Lower leg skin (tissue), 4 donors: ENCODE results near the gene MAOB. TPM values are rescaled to one million over a fixed set of nuclear protein-coding genes. Genes with fewer than 3 reads are reported as not detected.

Source experiments
- DNase-seq, 2 donors: peaks; one replicate each; pipeline ENCODE4 v3.0.0-alpha.2; 2019; ENCODE audit warnings: low spot score in 2 of 2
- H3K4me3 ChIP-seq: fragments of 200-600 bp; sonication (generic); 2 replicates; pipeline ENCODE4 v1.5.1; 2017; ENCODE audit warnings: mild to moderate bottlenecking, low read depth; ENCODE audit not compliant: poor library complexity, severe bottlenecking
- CTCF ChIP-seq, 3 donors: fragments of 450-650 bp; IDR thresholded peaks; one replicate each; pipeline ENCODE4 v1.5.1; 2016; ENCODE audit warnings: antibody characterized with exemption in 3 of 3, mild to moderate bottlenecking in 3 of 3, moderate library complexity in 2 of 3
- POLR2A ChIP-seq, 2 donors: fragments of 450-650 bp; IDR thresholded peaks; one replicate each; pipeline ENCODE4 v1.6.1; 2016 to 2017; ENCODE audit warnings: antibody characterized with exemption in 2 of 2, mild to moderate bottlenecking in 1 of 2, moderate library complexity in 1 of 2
- WGBS, 2 donors: methylation state at CpG; one replicate each; pipeline ENCODE4 v1.1.5; 2018; 5-methylcytosine and 5-hydroxymethylcytosine counted together
- intact Hi-C: fragments of 100-400 bp; cut with DNase I; formaldehyde crosslinking; loops from one replicate; pipeline ENCODE4 v1.15.0; 2023; ENCODE audit warnings: low total_unique reads
- total RNA-seq, 4 donors: library from RNA; depleted of rRNA; stranded (reverse); fragments of >200 nt; gene quantifications; one replicate each; pipeline ENCODE4 v1.1.0, GENCODE V29; 2016

The MAOB gene
- total RNA-seq, 4 donors from 2014 or later = 0.34 to 6.3 (median 3.7) TPM

DNA sequence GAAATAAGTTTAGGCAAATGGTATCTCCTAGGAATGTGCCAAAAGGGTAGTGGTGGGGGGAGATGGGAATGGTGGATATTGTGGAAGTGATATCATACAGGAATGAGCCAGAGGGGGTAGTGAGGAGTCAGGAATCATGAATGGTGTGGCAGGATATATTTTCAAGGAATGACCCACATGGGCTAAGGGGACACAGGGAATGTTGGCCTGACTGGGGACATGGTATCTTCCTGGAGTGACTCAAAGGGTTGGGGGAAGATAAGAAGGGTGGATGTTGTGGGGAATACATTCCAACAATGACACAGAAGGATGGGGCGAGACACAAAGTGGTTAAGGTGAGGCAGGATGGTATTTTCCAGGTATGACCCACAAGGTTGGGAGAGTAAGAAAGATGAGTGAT lies 165.6 kb downstream of the MAOB start:
- no peak for TF ChIP-seq CTCF (IDR thresholded peaks at IDR 0.05)
- TF ChIP-seq POLR2A (IDR thresholded peaks at IDR 0.05) = no peak
- intact Hi-C loops = no loop called here
- DNase-seq = no peak
- no peak overlapping the region for H3K4me3 ChIP-seq
- 75 to 91% methylated on average over 1 of the region's 1 CpG for WGBS, 2 donors

Other genes with a start within 250 kb of the MAOB start
- gene MAOA, start 226.2 kb downstream of the MAOB start, total RNA-seq = 100 to 1,000 TPM; 155 to 184 (median 166) TPM
- under 1 TPM in 2 of 4 donors, not detected in 2; 0.22 to 0.42 TPM for gene NDP, start 90.9 kb upstream of the MAOB start, total RNA-seq